ENCODE results near the gene GAGE12H.
"Not testable (repeated sequence)": the region's sequence is repeated elsewhere in the genome, so short reads cannot be mapped to it uniquely, and the experiment has no call there.

GAGE12H gene, protein sequence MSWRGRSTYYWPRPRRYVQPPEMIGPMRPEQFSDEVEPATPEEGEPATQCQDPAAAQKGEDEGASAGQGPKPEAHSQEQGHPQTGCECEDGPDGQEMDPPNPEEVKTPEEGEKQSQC

DNA sequence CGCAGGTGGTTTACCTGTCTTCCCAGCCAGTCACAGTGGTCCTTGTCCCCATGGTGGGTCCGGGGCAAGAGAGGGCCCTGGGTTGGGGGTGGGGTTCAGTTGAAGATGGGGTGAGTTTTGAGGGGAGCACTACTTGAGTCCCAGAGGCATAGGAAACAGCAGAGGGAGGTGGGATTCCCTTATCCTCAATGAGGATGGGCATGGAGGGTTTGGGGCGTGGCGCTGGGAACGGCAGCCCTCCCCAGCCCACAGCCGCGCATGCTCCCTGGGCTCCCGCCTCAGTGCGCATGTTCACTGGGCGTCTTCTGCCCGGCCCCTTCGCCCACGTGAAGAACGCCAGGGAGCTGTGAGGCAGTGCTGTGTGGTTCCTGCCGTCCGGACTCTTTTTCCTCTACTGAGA, at the start of gene GAGE12H:
Gene GAGE12H (plus strand): TSS at position 301 of the 400 bp plus-strand sequence. CDS start 1,155 bp downstream, outside the sequence.
- H3K27ac ChIP-seq, result not testable (repeated sequence)

DNA sequence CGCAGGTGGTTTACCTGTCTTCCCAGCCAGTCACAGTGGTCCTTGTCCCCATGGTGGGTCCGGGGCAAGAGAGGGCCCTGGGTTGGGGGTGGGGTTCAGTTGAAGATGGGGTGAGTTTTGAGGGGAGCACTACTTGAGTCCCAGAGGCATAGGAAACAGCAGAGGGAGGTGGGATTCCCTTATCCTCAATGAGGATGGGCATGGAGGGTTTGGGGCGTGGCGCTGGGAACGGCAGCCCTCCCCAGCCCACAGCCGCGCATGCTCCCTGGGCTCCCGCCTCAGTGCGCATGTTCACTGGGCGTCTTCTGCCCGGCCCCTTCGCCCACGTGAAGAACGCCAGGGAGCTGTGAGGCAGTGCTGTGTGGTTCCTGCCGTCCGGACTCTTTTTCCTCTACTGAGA, 47.9 kb upstream of the GAGE12H start, which contains the start of gene GAGE12C:
Gene GAGE12C (plus strand): TSS at position 301 of the 400 bp plus-strand sequence. CDS start 1,155 bp downstream, outside the sequence.
- not testable (repeated sequence) for H3K27ac ChIP-seq; DNase-seq (ENCODE audit: low read depth, low spot score)

More for the DNA sequence above, at the start of gene GAGE12H:
- not testable (repeated sequence) for DNase-seq (ENCODE audit: low read depth, low spot score)

DNA sequence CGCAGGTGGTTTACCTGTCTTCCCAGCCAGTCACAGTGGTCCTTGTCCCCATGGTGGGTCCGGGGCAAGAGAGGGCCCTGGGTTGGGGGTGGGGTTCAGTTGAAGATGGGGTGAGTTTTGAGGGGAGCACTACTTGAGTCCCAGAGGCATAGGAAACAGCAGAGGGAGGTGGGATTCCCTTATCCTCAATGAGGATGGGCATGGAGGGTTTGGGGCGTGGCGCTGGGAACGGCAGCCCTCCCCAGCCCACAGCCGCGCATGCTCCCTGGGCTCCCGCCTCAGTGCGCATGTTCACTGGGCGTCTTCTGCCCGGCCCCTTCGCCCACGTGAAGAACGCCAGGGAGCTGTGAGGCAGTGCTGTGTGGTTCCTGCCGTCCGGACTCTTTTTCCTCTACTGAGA, 38.3 kb upstream of the GAGE12H start, which contains the start of gene GAGE12D:
Gene GAGE12D (plus strand): TSS at position 301 of the 400 bp plus-strand sequence. CDS start 1,155 bp downstream, outside the sequence.
- not testable (repeated sequence) for H3K27ac ChIP-seq; DNase-seq (ENCODE audit: low read depth, low spot score)

- DNase-seq (ENCODE audit: low read depth, low spot score); H3K27ac ChIP-seq: not testable (repeated sequence)
Observed at GRCh38 chrX:49550989-49551388, 28.8 kb upstream of the GAGE12H start, which contains the start of gene GAGE12E. GAGE12E (plus strand) TSS chrX:49551289; CDS start chrX:49552444, 1,155 bp downstream.

GRCh38 chrX:49560542-49560941, 19.2 kb upstream of the GAGE12H start, which contains the start of gene GAGE12F:
GAGE12F (plus strand) TSS chrX:49560842; CDS start chrX:49561997, 1,155 bp downstream.
- not testable (repeated sequence) for H3K27ac ChIP-seq; DNase-seq (ENCODE audit: low read depth, low spot score)

DNA sequence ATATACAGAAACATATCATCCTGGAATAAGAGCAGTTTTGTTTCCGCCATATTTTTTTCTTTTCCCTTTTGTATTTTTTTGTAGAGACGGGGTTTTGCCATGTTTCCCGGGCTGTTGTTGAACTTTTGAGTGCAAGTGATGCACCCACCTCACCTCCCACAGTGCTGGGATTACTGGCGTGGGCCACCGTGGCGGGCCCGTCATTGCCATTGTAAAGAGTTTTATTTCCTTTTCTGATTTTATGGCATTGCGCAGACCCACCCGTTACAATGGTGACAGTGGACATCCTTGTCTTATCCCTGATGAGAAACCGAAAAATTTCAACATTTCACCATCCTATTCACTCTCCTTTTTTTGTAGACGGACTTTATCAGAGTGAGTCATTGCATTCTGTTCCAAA, 11.0 kb upstream of the GAGE12H start:
- not testable (repeated sequence) for DNase-seq (ENCODE audit: low read depth, low spot score)

GRCh38 chrX:49569152-49569551, 10.6 kb upstream of the GAGE12H start:
- DNase-seq (ENCODE audit: low read depth, low spot score), result not testable (repeated sequence)

More for the DNA sequence above, 11.0 kb upstream of the GAGE12H start:
- H3K27ac ChIP-seq, result not testable (repeated sequence)

DNA sequence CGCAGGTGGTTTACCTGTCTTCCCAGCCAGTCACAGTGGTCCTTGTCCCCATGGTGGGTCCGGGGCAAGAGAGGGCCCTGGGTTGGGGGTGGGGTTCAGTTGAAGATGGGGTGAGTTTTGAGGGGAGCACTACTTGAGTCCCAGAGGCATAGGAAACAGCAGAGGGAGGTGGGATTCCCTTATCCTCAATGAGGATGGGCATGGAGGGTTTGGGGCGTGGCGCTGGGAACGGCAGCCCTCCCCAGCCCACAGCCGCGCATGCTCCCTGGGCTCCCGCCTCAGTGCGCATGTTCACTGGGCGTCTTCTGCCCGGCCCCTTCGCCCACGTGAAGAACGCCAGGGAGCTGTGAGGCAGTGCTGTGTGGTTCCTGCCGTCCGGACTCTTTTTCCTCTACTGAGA, 9.6 kb upstream of the GAGE12H start, which contains the start of gene GAGE12G:
Gene GAGE12G (plus strand): TSS at position 301 of the 400 bp plus-strand sequence. CDS start 1,155 bp downstream, outside the sequence.
- not testable (repeated sequence) for H3K27ac ChIP-seq; DNase-seq (ENCODE audit: low read depth, low spot score)

More at GRCh38 chrX:49569152-49569551, 10.6 kb upstream of the GAGE12H start:
- not testable (repeated sequence) for H3K27ac ChIP-seq

DNA sequence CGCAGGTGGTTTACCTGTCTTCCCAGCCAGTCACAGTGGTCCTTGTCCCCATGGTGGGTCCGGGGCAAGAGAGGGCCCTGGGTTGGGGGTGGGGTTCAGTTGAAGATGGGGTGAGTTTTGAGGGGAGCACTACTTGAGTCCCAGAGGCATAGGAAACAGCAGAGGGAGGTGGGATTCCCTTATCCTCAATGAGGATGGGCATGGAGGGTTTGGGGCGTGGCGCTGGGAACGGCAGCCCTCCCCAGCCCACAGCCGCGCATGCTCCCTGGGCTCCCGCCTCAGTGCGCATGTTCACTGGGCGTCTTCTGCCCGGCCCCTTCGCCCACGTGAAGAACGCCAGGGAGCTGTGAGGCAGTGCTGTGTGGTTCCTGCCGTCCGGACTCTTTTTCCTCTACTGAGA, 9.4 kb downstream of the GAGE12H start, which contains the start of gene GAGE2A:
Gene GAGE2A (plus strand): TSS at position 301 of the 400 bp plus-strand sequence. CDS start 1,155 bp downstream, outside the sequence.
- DNase-seq (ENCODE audit: low read depth, low spot score); H3K27ac ChIP-seq: not testable (repeated sequence)

DNA sequence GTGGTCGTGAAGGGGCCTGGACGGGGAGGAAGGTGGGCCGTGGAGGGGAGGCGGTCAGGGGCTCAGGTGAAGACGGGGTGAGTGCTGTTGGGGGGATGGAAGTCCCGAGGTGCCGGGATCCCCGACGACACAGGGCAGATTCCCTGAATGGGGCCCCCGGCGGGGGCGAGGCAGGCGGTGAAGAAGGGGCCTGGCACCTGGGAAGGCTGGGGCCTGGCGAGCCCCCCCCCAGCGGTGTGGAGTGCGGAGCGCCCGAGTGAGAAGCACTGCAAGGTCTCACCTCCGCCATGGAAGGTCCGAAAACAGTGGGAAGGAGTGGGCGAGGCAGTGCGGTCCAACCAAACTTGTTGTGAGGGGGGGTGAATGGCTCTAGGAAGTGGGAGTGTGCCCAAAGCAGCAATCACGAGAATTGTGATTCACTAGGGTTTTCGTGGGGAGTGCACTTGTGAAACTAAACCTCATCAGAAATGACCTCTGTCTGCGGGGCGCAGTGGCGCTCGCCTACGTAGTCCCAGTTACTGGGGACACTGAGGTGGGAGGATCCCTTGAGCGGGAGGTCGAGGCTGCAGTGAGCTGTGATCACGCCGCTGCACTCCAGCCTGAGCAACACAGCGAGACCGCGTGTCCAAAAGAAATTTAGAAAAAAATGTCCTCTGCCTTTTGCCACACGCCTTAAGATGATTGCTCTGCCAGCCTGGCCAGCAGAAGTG, 10.2 kb downstream of the GAGE12H start:
- DNase-seq (ENCODE audit: low read depth, low spot score); H3K27ac ChIP-seq: not testable (repeated sequence)

- not testable (repeated sequence) for H3K27ac ChIP-seq; DNase-seq (ENCODE audit: low read depth, low spot score)
Observed at GRCh38 chrX:49590488-49590887, 10.7 kb downstream of the GAGE12H start.

GRCh38 chrX:49598720-49599119, 19.0 kb downstream of the GAGE12H start, which contains the start of gene GAGE1:
GAGE1 (plus strand) TSS chrX:49599020; CDS start chrX:49600175, 1,155 bp downstream.
- H3K27ac ChIP-seq; DNase-seq (ENCODE audit: low read depth, low spot score): not testable (repeated sequence)

DNA sequence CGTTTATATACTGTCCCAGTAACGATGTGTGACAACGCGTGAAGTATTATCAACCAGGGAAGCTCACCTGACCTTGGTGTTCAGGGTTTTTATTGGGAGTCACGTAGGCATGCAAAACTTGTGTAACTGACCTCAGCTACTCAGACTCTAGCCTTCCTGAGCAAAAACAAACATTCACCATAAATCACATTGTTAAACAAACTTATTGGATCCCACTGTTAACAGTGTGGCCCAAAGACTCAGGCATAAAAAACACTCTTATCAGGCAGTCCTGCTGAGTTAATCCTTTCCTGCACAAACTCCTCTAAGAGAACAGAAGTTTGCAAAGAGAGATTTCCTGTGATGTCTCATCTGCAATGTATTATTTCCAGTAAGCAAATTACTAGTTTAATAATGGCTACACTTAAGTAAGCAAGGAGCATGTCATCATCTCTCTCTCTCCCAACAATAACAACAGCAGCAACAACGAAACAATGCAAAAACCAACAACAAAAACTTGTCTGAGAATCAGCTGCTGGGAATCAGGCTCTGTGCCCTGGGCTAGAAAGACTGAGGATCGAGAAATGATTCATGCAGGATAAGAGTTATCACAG, 31.1 kb downstream of the GAGE12H start:
- no peak overlapping the region for H3K27ac ChIP-seq
- DNase-seq (ENCODE audit: low read depth, low spot score), result no peak

GRCh38 chrX:49618574-49618973, 38.8 kb downstream of the GAGE12H start:
- no peak for DNase-seq (ENCODE audit: low read depth, low spot score)
- no peak overlapping the region for H3K27ac ChIP-seq

- DNase-seq (ENCODE audit: low read depth, low spot score), result no peak
- H3K27ac ChIP-seq, result no peak overlapping the region
Observed at GRCh38 chrX:49627086-49627777, 47.5 kb downstream of the GAGE12H start.
